A549 (cell line): Measurements from ENCODE around the gene GLIS1. TPM values are rescaled to one million over a fixed set of nuclear protein-coding genes. Genes with fewer than 3 reads are reported as not detected.

Experiments
- ATAC-seq, 2 experiments: fragments of 200-7000 bp in 1 of 2; fragments of >200 bp in 1 of 2; cut with Nextera tagmentation in 1 of 2; cut with Tn5 transposase in 1 of 2; 3 replicates each; pipeline versions ENCODE4 v1.8.0 to v1.9.1; 2018 to 2020; ENCODE audit warnings: mild to moderate bottlenecking in 1 of 2, moderate library complexity in 1 of 2
- CTCF ChIA-PET: fragments of 300-600 bp; sonication (Branson Sonifier 250); formaldehyde crosslinking; extraction: SDS; loops from one replicate; lab custom pipeline; 2021; ENCODE audit warnings: antibody characterized with exemption, inconsistent platforms; lab: Yijun Ruan, JAX
- POLR2A ChIA-PET: fragments of 350-600 bp; formaldehyde crosslinking; extraction: SDS; loops from one replicate; lab custom pipeline; 2021; ENCODE audit warnings: antibody characterized with exemption, inconsistent platforms; lab: Yijun Ruan, JAX
- DNase-seq, 2 experiments: peaks; one replicate each; pipeline versions ENCODE4 v3.0.0 to v3.0.0-alpha.2; 2011 to 2016; ENCODE audit warnings: low read depth in 1 of 2, low spot score in 1 of 2
- FAIRE-seq: peaks from 2 replicates; lab custom pipeline; 2011; peaks lifted over from hg19 to GRCh38; lab: Jason Lieb, UNC
- H3K27ac ChIP-seq, 2 experiments: fragments of >200 bp; sonication (Bioruptor Twin); formaldehyde crosslinking; 3 replicates each; pipeline ENCODE4 v1.5.1; 2016 to 2017
- H3K4me1 ChIP-seq: fragments of >200 bp; sonication (Bioruptor Twin); formaldehyde crosslinking; 3 replicates; pipeline ENCODE4 v1.6.1; 2016
- H3K4me2 ChIP-seq: fragments of >200 bp; sonication (Bioruptor Twin); formaldehyde crosslinking; 3 replicates; pipeline ENCODE4 v1.6.1; 2016
- H3K4me3 ChIP-seq: fragments of >200 bp; sonication (Bioruptor Twin); formaldehyde crosslinking; 3 replicates; pipeline ENCODE4 v1.5.1; 2016
- H3K9me3 ChIP-seq: fragments of >200 bp; sonication (Bioruptor Twin); formaldehyde crosslinking; 3 replicates; pipeline ENCODE4 v1.6.1; 2016
- BCL3 ChIP-seq: fragments of >200 bp; sonication (Bioruptor Twin); formaldehyde crosslinking; IDR thresholded peaks from 3 replicates; pipeline ENCODE4 v1.6.1; 2016
- CBX8 ChIP-seq: fragments of 200-600 bp; sonication (generic); IDR thresholded peaks from 2 replicates; pipeline ENCODE4 v1.6.1; 2016
- HDAC2 ChIP-seq: fragments of 200-600 bp; sonication (generic); IDR thresholded peaks from 2 replicates; pipeline ENCODE4 v1.6.1; 2016
- HOXA7 ChIP-seq: fragments of 250-450 bp; sonication (Bioruptor Pico); IDR thresholded peaks from 2 replicates; pipeline ENCODE4 v1.5.0; 2020; ENCODE audit warnings: mild to moderate bottlenecking, moderate library complexity
- HOXB5 ChIP-seq: fragments of 250-450 bp; sonication (Bioruptor Pico); IDR thresholded peaks from 2 replicates; pipeline ENCODE4 v1.5.0; 2020; ENCODE audit warnings: mild to moderate bottlenecking, moderate library complexity
- JUN ChIP-seq, 2 experiments: fragments of >200 bp; sonication (Bioruptor Twin); formaldehyde crosslinking; IDR thresholded peaks; 2 replicates in 1 of 2; 3 replicates in 1 of 2; pipeline ENCODE4 v1.6.1; 2016 to 2017
- JUNB ChIP-seq: fragments of >200 bp; sonication (Bioruptor Twin); formaldehyde crosslinking; IDR thresholded peaks from 2 replicates; pipeline ENCODE4 v1.6.1; 2016
- KDM1A ChIP-seq: fragments of 200-600 bp; sonication (generic); IDR thresholded peaks from 2 replicates; pipeline ENCODE4 v1.6.1; 2016; ENCODE audit warnings: low read depth, mild to moderate bottlenecking
- KDM5A ChIP-seq: fragments of 200-600 bp; sonication (generic); IDR thresholded peaks from 2 replicates; pipeline ENCODE4 v1.6.1; 2016; ENCODE audit warnings: antibody characterized with exemption, mild to moderate bottlenecking
- MAX ChIP-seq: IDR thresholded peaks from 2 replicates; pipeline ENCODE4 v1.6.1; 2012
- MAZ ChIP-seq: fragments of 150-350 bp; IDR thresholded peaks from 2 replicates; pipeline ENCODE4 v1.6.1; 2014; ENCODE audit warnings: antibody characterized with exemption, low read depth, low read length, borderline replicate concordance
- NPAS2 ChIP-seq: fragments of 250-450 bp; sonication (Bioruptor Pico); IDR thresholded peaks from 2 replicates; pipeline ENCODE4 v1.8.0; 2022; ENCODE audit warnings: mild to moderate bottlenecking, moderate library complexity, borderline replicate concordance
- POLR2A ChIP-seq: IDR thresholded peaks from 2 replicates; pipeline ENCODE4 v1.6.1; 2012; ENCODE audit warnings: mild to moderate bottlenecking, low read length
- POLR2AphosphoS2 ChIP-seq: conservative IDR thresholded peaks from 2 replicates; pipeline ENCODE4 v1.6.1; 2012; ENCODE audit warnings: low read length, improper control_type of control experiment, inconsistent platforms
- RCOR1 ChIP-seq: fragments of 150-350 bp; IDR thresholded peaks from 2 replicates; pipeline ENCODE4 v1.6.1; 2014; ENCODE audit warnings: antibody characterized with exemption, low read length, low read depth
- RFX5 ChIP-seq: fragments of 450-650 bp; IDR thresholded peaks from 2 replicates; pipeline ENCODE4 v1.7.1; 2014; ENCODE audit warnings: antibody characterized with exemption, mild to moderate bottlenecking, moderate library complexity
- RNF2 ChIP-seq: fragments of 200-600 bp; sonication (generic); IDR thresholded peaks from 2 replicates; pipeline ENCODE4 v1.6.1; 2016; ENCODE audit warnings: low read depth, mild to moderate bottlenecking, antibody characterized with exemption, moderate library complexity, borderline replicate concordance
- SREBF2 ChIP-seq: fragments of 450-650 bp; IDR thresholded peaks from 2 replicates; pipeline ENCODE4 v1.6.1; 2014; ENCODE audit warnings: mild to moderate bottlenecking, moderate library complexity
- TP53 ChIP-seq: fragments of 250-450 bp; sonication (Bioruptor Pico); IDR thresholded peaks from 2 replicates; pipeline ENCODE4 v1.5.0; 2021; ENCODE audit warnings: mild to moderate bottlenecking, moderate library complexity
- USF2 ChIP-seq: fragments of 450-650 bp; IDR thresholded peaks from 2 replicates; pipeline ENCODE4 v1.6.1; 2014; ENCODE audit warnings: antibody characterized with exemption
- ZC3H11A ChIP-seq: fragments of 450-650 bp; IDR thresholded peaks from 2 replicates; pipeline ENCODE4 v1.6.1; 2014; ENCODE audit warnings: antibody characterized with exemption, mild to moderate bottlenecking
- ZFP36 ChIP-seq: fragments of 450-650 bp; IDR thresholded peaks from 2 replicates; pipeline ENCODE4 v1.6.1; 2014; ENCODE audit warnings: borderline replicate concordance; ENCODE audit not compliant: partially characterized antibody
- WGBS: methylation state at CpG from one replicate; pipeline ENCODE4 v1.1.6; 2017; ENCODE audit errors: missing lambda C conversion rate; 5-methylcytosine and 5-hydroxymethylcytosine counted together
- polyA plus RNA-seq, 4 experiments: library from polyadenylated mRNA; depleted of rRNA in 3 of 4; stranded (reverse); fragments of >200 nt; fragmentation: RNase III in 1 of 4; extraction: RNeasy Plus Mini Kit Qiagen cat#74134 plus additional on column Dnase treatment in 1 of 4; gene quantifications; 2 replicates in 3 of 4; 3 replicates in 1 of 4; pipeline ENCODE4 v1.2.3, GENCODE V29; 2011 to 2017
- TF ChIP-seq, protein P1 (sequence below): IDR thresholded peaks from 2 replicates; pipeline ENCODE4 v1.6.1; 2012; ENCODE audit warnings: low read depth, borderline replicate concordance
- TF ChIP-seq, protein P2 (sequence below): fragments of 250-450 bp; sonication (Bioruptor Pico); IDR thresholded peaks from 2 replicates; pipeline ENCODE4 v1.5.0; 2021; ENCODE audit warnings: mild to moderate bottlenecking, moderate library complexity, borderline replicate concordance
- TF ChIP-seq, protein P3 (sequence below): fragments of >200 bp; sonication (Bioruptor Twin); formaldehyde crosslinking; IDR thresholded peaks from 2 replicates; pipeline ENCODE4 v1.6.1; 2016

GLIS1 gene
- polyA plus RNA-seq, 2 of the 4 experiments (the other 2 are of a cell fraction): 0.04 TPM; not detected in 1

GRCh38 chr1:53518775-53519174 is 220.2 kb downstream of the GLIS1 start (continued):
- TF ChIP-seq, protein P1, sequence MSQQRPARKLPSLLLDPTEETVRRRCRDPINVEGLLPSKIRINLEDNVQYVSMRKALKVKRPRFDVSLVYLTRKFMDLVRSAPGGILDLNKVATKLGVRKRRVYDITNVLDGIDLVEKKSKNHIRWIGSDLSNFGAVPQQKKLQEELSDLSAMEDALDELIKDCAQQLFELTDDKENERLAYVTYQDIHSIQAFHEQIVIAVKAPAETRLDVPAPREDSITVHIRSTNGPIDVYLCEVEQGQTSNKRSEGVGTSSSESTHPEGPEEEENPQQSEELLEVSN: no peak
- no peak for TF ChIP-seq RNF2
- no peak for TF ChIP-seq POLR2A
- no peak for TF ChIP-seq BCL3
- TF ChIP-seq SREBF2: no peak
- no peak for TF ChIP-seq JUN (IDR thresholded peaks at IDR 0.05)

DNA sequence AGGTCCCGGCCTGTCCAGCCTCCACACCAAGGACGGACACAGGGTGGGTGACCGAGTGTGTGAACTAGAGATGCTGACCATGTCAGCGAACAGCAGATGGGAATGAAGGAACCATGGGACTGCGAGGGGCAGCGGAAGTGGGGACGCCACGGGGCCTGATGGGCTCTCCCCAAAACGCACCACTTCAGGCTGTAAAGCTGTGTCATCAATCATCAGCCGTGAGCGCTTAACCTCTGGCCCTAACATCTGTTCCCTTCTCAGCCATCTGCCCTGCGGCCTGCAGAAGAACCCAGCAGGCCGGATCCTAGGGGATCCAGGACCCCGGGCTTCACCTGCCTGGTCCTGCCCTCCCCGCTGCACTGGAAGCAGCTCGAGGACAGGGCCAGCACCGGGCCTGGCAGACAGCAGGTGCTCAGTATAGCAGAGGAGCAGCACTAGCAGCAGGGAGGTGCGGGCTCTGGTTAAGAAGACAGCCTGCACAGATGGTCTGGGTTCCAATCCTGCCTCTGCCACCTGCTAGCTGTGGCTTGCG is 221.1 kb downstream of the GLIS1 start:
- POLR2A ChIA-PET: no interaction called here
- H3K4me1 ChIP-seq: no peaks in the 10 kb centered on the region
- TF ChIP-seq BCL3 (no peak), POLR2AphosphoS2 (no peak), CBX8 (no peak), USF2 (no peak), KDM1A (no peak), JUNB (no peak), ZFP36 (no peak), TP53 (CRISPR knock-in tag) (no peak), RNF2 (no peak), MAZ (no peak)
- TF ChIP-seq, all 56 proteins: peak for 0
- Histone ChIP-seq H3K27ac (no peak overlapping the region), H3K9me3 (no peaks in the 10 kb centered on the region), H3K4me3 (no peak overlapping the region), H3K4me2 (no peak overlapping the region)
- CTCF ChIA-PET: interaction anchor here (1.0 to 1.2 kb wide), 2 partner anchors 8 to 15 kb away, joined by 3 to 4 read pairs; no protein-coding TSS in a partner anchor
- FAIRE-seq (no peak), DNase-seq (no peak), ATAC-seq (no peak)
- 78% methylated on average over 9 of the region's 19 CpGs for whole genome bisulfite sequencing

DNA sequence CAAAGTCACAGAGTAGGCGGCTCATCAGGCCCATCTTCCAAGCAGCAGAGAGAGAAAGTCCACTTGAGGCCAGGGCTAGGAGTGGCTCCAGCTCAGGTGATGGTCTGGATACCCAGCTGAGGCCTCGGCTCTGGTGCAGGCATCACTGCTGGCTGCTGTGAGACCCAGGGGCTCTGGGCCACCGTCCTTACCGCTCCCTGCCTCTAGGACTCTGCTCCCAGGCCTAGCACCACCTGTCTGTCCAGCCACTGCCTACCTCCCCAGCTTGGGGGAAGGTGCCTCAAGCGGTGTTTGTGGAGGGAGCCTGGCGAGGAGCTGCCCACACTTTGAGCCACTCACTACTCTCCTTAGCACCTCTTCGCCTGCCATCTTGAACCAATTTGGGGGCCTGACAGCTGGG is 221.9 kb downstream of the GLIS1 start:
- DNase-seq (no peak), FAIRE-seq (no peak), ATAC-seq (peak in 1 of 2 experiments; percentile 52; a peak in 2 of 6 replicates)
- ChIA-PET POLR2A (no interaction called here), CTCF (interaction anchor here (1.0 to 1.1 kb wide), 2 partner anchors 14 to 31 kb away, joined by 3 to 4 read pairs; no protein-coding TSS in a partner anchor)
- Histone ChIP-seq H3K4me2 (no peak overlapping the region), H3K4me3 (no peak overlapping the region), H3K9me3 (no peaks in the 10 kb centered on the region), H3K27ac (no peak overlapping the region), H3K4me1 (peaks cover 5% of the 10 kb centered on the region; the same call in 2 of the 3 replicates)
- 76% methylated on average over 3 of the region's 7 CpGs for WGBS
- TF ChIP-seq KDM5A (no peak), RFX5 (no peak), HOXA7 (no peak), KDM1A (no peak), HOXB5 (CRISPR knock-in tag) (no peak), NPAS2 (CRISPR knock-in tag) (no peak), TP53 (CRISPR knock-in tag) (no peak), MAX (no peak), HDAC2 (no peak), ZC3H11A (no peak), MAZ (no peak), RCOR1 (no peak), POLR2A (no peak), POLR2AphosphoS2 (no peak)
- TF ChIP-seq, protein P2, sequence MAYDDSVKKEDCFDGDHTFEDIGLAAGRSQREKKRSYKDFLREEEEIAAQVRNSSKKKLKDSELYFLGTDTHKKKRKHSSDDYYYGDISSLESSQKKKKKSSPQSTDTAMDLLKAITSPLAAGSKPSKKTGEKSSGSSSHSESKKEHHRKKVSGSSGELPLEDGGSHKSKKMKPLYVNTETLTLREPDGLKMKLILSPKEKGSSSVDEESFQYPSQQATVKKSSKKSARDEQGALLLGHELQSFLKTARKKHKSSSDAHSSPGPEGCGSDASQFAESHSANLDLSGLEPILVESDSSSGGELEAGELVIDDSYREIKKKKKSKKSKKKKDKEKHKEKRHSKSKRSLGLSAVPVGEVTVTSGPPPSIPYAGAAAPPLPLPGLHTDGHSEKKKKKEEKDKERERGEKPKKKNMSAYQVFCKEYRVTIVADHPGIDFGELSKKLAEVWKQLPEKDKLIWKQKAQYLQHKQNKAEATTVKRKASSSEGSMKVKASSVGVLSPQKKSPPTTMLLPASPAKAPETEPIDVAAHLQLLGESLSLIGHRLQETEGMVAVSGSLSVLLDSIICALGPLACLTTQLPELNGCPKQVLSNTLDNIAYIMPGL (CRISPR knock-in tag): no peak
- TF ChIP-seq, protein P3, sequence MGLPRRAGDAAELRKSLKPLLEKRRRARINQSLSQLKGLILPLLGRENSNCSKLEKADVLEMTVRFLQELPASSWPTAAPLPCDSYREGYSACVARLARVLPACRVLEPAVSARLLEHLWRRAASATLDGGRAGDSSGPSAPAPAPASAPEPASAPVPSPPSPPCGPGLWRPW: no peak
